CD4-positive, alpha-beta T cell treated with Interleukin-4 for 4 hours (primary cell): ENCODE results near the gene SPATA16.
"Not testable (repeated sequence)": the region's sequence is repeated elsewhere in the genome, so short reads cannot be mapped to it uniquely, and the experiment has no call there.

ENCODE experiments used
- DNase-seq: peaks from one replicate; pipeline ENCODE4 v3.0.0-alpha.2; 2020

The SPATA16 gene

DNA sequence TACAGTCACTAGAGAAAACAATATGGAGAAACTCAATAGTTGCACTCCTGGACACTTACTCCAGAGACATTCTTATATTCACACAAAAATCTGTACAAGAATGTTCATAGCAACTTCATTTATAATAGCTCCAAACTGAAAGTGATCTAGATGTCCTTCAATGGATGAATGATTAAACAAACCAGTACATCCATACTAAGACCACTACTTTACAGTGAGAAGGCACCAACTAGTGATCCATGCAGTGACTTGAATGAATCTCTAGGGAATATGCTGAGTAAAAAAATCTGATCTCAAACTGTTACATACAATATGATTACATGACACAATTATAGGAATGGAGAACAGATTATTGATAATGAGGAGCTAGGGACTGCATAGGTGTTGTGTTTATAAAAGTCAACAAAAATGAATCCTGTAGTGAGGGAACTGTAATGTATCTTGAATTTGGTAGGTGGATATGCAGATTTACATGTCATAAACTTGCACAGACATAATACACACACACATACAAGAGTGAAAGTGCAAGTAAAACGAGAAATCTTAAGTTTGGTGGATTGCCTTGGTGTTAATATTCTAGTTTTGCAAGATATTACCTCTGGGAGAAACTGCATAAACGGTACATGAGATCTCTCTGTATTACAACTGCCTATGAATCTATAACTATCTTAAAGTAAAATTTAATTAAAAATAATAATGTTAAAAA, 85.7 kb downstream of the SPATA16 start:
- no peak for DNase-seq

DNA sequence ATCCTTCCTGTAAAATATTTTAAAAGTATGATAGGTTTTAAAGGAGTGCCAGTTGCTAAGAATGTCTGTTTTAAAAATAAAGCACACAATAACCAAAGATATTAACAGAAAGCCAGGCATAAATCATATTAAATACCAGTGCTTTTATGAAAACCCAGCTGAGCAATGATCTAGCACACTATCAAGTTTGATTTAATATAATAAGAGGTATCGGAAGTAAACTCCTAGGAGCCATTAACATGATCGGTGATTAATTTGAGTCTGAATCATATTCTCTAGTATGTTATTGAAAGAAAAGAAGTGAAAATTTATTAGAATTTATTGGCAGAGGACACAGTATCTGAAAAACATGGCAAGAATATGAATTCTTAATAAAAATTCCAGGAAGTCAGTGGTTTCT, 91.7 kb downstream of the SPATA16 start:
- DNase-seq = no peak

DNA sequence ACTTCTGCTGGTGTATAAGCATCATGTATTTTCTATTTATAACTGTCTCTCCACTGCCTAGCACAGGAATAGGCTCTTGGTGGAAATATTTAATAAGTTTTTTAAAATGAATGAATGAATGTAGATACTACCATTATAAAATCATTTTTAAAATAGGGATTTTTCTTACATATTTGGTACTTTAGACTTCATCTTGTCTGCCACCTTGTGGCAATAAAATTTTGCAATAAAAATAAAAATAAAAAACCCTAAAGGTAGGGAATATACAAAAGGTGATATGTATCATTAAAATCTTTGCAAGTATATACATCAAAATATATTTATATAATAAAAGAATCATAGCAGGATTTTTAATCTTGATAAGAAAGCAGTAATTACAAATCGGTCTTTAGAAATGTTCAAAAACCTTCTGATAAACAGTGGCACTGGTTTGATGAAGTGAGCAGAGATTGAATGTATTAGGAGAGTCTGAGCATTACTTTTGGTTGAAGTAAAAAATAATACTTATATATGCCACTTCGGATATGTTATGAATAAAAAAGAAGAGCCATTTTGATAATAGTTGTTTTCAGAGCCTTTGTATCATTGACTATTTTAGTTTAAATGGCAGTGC, 95.2 kb downstream of the SPATA16 start:
- no peak for DNase-seq

DNA sequence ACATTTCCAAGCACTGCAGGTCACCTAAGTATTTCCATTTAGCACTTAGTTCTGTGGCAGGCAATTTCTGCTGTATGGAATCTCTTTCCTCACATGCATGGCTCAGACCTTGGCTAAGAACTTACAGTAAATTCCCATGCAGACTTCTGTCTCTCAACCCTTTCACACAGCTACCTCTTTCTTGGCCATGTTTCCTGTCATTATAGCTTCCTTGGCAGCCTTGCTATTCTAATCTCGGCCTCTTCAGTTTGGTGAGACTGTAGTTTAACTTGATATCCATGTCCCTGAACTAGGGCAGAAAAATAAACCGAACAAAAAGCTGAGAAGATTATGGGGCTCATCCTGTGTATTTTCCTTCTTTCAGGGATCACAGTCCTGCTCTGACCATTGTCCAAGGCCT, 96.0 kb downstream of the SPATA16 start:
- no peak for DNase-seq

DNA sequence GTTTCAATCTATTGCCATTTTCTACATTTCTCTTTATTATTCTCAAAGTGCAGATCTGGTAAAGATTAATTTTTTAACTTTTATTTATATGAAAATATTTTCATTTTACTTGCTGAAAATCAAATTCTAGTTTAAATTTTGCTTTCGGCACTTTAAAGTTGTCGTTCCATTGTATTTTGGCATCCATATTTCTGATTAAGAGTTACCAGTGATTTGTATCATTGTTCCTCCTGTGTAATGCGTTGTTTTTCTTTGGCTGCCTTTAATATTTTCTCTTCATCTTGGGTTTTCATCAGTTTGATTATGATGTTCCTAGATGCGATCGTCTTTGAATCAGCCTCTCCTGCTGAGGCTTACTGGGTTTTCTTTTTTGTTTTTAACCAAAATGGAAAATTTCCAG, 97.3 kb downstream of the SPATA16 start:
- DNase-seq = no peak

DNA sequence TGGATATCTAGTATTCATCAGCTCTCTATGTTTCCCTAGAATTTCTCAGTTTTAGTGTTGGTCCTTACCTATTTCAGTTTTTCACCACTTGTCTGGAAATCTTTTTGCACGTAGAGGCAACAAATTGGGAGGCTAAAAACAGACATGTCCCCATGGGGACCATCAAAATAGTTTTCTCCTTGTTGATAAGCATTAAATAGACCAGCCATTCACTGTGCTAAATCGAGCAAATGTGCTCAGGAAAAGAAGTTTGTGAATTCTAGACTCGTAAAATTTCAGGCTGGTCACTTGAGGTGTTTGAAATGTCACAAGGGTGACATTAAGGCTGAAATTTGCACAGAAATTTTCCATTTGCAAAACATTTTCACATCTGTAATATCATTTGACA, 102.6 kb downstream of the SPATA16 start:
- DNase-seq = no peak

DNA sequence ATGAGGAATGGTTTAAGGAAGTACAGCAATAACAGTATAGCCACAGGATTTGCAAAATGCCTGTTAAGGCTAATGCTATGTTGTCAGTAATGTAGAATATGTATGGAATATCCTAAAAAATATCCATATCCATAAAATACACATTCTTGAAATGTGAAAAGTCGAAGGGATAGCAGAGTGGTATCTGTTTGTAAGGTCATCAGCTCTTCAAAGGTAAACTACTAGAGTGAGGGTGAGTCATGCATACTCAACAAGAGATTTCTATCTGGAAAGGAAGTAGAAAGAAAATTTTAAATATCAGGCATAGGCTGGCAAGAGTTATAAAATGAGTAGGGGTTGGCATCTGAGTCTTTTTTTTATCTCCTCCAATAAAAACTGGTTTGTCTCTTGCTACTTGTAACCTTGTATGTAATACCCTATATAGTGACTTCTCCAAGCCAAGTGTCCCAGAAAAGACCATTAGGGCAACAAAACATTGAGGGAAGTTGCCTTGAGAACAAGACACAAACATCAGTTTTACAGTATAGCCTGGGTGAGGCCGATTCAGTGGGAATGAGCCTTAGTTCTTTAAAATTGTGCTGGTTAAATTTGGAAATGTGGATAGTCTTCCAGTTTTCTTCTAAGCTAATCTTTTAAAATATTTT, 103.1 kb downstream of the SPATA16 start:
- DNase-seq = no peak

DNA sequence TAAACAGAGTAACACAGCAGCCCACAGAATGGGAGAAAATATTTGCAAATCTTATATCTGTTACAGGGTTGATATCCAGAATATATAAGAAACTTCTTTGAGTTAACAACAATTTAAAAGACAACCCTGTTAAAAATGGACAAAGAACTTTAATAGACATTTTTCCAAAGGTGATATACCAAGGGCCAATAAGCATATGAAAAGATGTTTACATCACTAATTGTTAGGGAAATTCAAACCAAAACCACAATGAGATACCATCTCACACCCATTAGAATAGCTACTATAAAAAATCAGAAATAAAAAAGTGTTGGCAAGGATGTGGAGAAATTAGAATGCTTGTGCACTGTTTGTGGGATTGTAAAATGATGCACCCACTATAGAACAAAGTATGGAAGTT, 110.8 kb downstream of the SPATA16 start:
- DNase-seq = no peak

DNA sequence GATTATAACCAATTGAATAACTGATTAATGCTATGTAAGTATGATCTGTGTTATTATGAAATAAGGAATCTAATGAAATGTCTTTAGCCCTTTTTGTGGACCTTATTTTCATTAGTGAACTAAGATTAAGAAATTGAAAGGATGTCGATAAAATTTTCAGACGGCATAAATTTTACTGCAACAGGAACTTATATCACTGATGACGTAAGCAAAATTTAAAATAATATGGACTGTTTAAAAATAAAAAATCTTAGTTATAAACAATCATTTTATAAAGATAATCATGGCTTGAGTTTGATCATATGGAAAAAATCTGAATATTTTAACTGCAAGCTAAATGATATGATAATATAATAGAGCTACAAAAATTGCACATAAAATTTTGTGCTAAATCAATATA, 112.7 kb downstream of the SPATA16 start:
- DNase-seq = no peak

DNA sequence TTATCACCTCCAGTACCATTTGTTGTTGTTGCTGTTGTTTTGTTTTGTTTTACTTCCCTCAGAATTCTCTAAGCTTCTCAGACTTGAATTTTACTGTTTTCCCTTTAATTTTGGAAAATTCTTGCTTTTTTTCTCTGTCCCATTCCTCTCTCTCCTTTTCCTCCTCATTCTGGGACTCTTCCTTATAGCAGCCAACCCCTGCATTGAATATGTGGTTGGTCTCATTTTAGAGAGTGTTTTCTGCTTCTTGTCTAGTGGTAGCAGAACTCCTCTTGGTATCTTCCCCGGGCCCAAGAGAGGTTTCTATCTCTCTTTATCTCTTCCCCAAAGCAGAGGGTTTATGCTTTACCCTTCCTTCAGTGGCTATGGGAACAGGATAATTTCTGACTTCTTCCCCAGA, 113.6 kb downstream of the SPATA16 start:
- DNase-seq = no peak

DNA sequence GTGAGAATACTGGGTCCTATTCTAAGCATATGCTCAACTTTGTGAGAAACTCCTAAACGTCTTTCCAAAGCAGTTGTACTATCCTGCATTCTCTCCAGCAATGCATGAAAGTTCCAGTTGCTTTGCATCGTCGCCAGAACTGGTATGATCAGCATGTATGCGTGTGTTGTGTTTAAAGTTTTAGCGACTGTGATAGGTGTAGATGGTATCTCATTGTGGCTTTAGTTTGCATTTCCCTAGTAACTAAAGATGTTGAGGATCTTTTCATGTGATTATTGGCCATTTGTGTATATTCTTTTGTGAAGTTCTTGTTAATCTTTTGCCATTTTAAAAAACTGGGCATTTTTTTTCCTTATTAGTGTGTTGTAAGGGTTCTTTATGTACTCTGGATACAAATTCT, 115.1 kb downstream of the SPATA16 start:
- no peak for DNase-seq

DNA sequence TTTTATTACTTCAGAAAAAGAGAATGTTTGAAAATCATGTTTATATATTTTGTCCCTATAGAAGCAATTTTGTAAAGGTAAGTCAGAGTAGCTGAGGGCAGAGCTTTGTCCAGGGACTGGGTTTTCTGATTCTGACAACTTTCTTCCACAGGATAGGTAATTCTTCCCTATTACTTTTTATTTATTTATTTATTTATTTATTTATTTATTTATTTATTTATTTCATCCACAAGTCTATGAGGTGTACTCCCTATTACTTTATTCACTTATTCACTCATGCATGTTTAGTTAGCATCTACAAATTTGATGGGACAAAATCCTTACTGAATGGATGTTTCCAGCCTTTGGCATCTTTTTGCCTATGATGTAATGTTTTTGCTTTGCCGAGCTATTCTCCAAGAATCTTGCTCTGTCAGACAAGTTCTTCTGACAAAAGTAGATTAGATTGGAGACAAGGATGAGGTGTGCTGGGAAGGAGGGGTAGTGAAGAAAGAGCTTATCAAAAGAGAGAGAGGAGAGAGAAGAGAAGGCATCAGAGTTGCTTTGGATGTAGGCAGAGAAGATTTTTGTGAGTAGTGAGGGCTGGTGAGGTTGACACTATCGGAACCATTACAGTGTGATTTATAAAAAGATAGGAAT, 119.4 kb downstream of the SPATA16 start:
- no peak for DNase-seq

DNA sequence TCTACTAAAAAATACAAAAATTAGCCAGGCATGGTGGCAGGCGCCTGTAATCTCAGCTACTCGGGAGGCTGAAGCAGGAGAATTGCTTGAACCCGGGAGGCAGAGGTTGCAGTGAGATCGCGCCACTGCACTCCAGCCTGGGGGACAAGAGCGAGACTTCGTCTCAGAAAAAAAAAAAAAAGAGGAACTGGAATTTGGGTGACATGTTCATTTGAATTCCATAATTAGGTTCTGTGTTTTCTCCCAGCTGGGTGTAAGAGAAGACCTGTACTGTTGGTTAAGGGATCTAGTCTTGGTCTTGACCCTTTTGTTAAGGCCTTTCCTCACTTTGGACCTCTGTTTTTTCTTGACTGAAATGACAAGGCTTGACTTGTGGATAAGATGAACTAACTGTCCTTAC, 120.9 kb downstream of the SPATA16 start:
- not testable (repeated sequence) for DNase-seq

DNA sequence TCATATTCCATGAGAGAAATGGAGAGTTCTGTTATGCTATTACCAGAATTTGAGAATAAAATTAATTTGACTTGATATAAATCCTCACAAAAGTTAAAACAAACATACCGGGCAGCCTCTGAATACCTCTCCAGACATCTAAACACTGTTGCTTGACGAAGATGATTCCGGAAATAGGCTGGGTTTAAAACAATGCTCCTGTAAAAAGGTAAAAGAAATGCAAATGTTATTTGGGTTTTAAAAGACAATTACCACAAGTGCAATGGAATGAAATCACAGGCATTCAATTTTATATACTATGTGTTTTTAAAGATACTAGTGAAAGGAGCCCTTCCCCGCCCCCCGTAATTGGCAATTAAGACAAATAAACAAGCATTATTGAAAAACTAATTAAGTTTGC, 121.7 kb downstream of the SPATA16 start:
- DNase-seq = no peak

DNA sequence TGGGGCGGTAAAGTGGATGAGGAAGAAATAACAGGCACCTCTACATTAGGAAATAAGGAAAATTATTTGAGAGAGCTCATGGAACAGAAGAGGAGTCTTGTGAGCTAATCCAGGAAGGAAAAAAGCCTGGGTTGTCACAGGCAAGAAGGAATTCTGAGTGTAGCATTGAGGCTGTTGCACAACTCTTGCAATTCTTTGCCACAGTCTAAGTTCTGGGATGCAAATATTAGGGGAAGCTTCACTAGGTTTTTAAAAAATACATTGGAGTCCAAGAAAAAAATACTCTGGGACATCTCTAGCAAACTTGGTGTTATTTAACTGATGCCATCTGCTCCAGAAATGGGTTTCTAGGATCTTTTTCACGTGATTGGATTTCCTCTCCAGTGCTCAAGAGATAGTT, 122.3 kb downstream of the SPATA16 start:
- DNase-seq = no peak

DNA sequence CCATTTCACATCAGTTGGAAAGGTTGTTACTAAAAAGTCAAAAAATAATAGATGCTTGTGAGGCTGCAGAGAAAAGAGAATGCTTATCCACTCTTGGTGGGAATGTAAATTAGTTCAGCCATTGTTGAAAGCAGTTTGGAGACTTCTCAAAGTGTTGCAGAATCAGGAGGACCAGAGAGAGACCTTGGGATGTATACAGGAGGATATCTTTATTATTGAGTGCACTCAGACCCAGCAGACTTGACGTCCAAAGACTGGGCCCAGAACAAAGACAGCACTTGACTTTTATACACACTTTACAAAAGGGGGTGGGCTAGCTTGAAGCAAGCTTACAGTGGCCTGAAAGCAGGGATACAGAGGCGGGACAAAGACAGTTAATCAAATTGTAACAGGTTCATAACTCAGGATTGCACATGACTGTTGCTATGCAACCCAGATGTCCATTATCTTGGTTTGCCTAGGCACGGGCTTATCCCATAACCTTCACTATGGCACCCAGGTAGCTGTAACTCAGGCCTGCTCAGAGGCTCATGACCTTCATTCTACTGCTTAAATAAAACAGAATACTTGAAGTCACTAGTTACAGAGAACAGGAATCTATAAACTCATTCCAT, 127.7 kb downstream of the SPATA16 start:
- no peak for DNase-seq

DNA sequence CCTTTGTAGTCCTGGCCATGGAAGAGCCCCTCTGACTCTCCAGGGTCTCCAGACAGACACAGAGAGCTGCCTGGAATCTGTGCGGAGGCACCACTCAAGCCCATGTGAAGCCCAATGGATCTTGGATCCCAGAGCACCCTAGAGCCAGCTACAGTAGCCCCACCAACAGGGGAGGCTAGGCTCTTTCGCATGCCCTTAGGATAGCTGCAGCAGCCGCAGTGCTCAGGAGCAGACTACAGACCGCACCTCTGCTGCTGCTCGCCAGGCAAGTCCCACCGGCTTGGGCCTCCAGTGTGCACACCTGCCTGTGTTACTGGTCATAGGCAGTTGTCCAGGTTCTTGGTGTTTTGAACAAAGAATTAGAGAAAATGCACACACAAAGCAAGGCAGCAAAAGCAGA, 131.6 kb downstream of the SPATA16 start:
- DNase-seq = no peak

DNA sequence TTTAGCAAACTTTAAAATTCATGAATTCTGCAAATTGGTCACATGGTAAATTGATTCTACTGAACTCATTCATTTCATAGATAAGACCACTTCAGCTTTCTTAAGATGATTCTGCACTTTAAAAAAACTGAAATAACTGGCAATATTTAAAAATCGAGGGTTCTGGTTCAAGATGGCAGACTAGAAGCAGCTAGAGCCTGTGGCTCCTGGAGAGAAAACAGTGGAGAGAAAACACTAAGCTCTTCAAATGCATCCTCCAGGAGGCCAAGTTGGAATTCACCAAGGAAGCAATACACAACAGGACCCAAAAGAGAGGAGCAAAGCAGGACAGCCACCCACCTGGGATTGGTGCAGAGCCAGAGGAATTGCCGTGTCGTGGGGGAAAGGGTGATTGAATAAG, 132.1 kb downstream of the SPATA16 start:
- DNase-seq = no peak

DNA sequence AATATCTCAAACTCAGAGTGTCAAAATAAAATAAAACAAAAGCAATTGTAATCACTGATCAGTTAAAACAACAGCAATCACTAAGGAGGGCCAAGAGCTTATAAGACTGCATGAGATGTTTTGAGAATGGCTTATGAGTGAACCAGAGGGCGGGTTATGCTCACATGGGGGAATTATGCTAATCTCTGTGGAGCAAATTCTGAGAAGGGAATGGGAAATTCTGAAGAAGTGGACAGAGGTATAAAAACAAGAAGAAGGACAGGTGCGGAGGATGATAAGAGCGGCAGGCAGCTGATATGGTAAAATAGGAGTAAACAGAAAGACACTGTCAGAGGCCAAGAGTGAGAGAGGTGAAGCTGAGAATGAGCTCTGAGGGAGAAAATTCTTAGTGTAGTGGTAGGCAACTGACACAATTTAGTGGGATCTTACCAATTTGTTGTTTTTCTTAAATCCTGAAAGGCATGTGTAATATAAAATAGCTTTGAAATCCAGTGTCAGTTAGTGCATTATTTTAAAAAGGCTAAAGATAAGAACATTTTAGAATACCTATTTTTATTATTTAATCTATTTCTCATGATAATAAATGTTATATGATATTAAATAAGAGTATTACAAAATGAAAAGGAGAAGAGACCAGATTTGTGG, 133.8 kb downstream of the SPATA16 start:
- no peak for DNase-seq

DNA sequence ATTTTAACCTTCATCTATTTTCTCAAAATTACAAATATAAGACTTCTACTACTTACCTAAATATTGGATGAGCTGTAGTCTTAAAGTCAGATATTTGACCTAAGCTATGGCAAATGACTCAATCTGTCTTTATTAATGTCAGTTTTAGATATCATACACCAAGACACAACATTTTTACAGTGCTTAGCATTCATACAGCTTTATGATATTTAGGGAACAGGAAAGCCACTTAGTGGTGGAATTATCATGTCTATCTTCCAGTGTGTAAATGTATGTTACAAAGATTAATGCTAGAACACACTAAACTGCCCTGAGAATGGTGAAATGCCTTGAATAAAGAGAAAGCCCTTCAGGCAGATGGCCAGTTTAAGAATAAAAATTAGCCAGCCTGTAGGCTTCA, 135.0 kb downstream of the SPATA16 start:
- no peak for DNase-seq

DNA sequence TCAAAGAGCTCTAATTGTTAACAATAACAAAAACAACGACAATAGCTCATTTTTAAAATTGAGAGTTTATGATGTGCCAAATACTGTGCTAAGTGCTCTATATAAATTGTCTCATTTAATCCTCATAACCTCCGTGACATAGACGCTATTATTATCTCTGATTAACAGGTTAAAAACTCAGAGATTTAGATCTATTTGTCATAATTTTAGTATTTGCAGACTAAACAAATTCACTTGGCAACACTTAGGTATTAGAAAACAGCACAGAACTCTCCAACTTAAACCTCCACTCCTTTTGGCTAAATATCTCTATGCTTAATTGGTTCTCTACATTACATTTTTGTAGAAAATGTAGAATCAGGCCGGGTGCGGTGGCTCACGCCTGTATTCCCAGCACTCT, 136.4 kb downstream of the SPATA16 start:
- DNase-seq = no peak

DNA sequence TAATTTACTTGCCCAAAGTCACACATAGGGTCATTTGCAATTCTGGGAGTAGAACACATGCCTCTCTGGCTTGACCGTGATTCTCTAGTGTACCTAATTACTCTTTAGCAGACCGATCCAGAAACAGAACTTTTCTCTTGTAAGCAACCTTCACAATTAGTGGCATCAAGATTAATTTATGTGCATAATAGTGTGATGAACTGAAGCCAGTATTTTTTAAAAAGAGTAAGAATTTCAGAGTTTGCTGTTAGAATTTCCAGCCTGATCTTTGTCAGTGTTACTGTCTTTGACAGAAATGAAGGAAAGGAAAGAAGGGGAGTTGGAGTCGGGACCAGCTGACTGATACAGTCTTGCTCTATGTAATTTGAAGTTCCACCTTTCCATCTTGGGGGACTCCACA, 137.1 kb downstream of the SPATA16 start:
- DNase-seq = no peak

DNA sequence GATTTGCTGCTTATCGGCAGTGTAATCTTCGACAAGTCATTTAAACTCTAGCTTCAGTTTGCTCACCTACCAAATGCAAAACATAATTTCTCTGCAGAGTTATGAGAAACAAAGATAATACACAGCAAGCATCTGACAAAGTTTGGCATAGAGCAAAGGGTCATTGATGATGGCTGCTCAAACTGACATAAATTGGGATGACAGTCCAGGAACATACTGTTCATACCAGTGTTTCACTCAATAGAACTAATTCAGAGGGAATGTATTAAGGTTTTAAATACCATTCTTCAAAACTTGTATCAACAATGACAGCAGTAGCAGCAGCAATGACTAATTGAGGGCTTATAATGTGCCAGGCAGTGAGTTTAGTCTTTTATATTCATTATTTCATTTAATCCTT, 137.6 kb downstream of the SPATA16 start:
- DNase-seq = no peak
